Measurements from ENCODE around the gene BCAS3.

- TF ChIP-seq ISL1 (CRISPR knock-in tag; IDR thresholded peaks at IDR 0.05) (peak; percentile 91), PATZ1 (CRISPR knock-in tag; IDR thresholded peaks at IDR 0.05; ENCODE audit: borderline replicate concordance) (no peak), TCF4 (CRISPR knock-in tag; IDR thresholded peaks at IDR 0.05; ENCODE audit: borderline replicate concordance) (peak; percentile 71; the same call in 1 of the 2 replicates)
Measured at GRCh38 chr17:61155590-61156237, 478.1 kb downstream of the BCAS3 start.
